HEK293 (cell line): ENCODE data around the gene GUCA1A.
"Not testable (repeated sequence)": the region's sequence is repeated elsewhere in the genome, so short reads cannot be mapped to it uniquely, and the experiment has no call there.

ENCODE experiments used
- CTCF ChIP-seq: fragments of 450-650 bp; formaldehyde crosslinking; IDR thresholded peaks from 2 replicates; pipeline ENCODE4 v1.5.1; 2016; ENCODE audit warnings: missing biosample characterization, missing genetic modification characterization
- GLIS1 ChIP-seq: fragments of 450-650 bp; formaldehyde crosslinking; IDR thresholded peaks from 2 replicates; pipeline ENCODE4 v1.5.1; 2016; ENCODE audit warnings: missing biosample characterization, missing genetic modification characterization
- KLF16 ChIP-seq: fragments of 450-650 bp; formaldehyde crosslinking; IDR thresholded peaks from 2 replicates; pipeline ENCODE4 v1.5.1; 2017; ENCODE audit warnings: missing biosample characterization, missing genetic modification characterization
- PRDM10 ChIP-seq: fragments of 450-650 bp; formaldehyde crosslinking; IDR thresholded peaks from 2 replicates; pipeline ENCODE4 v1.5.1; 2016; ENCODE audit warnings: missing biosample characterization, missing genetic modification characterization
- SP7 ChIP-seq: fragments of 450-650 bp; formaldehyde crosslinking; IDR thresholded peaks from 2 replicates; pipeline ENCODE4 v1.5.1; 2016; ENCODE audit warnings: missing biosample characterization, missing genetic modification characterization
- YY1 ChIP-seq: fragments of 450-650 bp; formaldehyde crosslinking; IDR thresholded peaks from 2 replicates; pipeline ENCODE4 v1.5.1; 2018; ENCODE audit warnings: missing biosample characterization, missing genetic modification characterization
- ZBTB26 ChIP-seq: fragments of 450-650 bp; formaldehyde crosslinking; optimal IDR thresholded peaks from 2 replicates; pipeline ENCODE3; 2016; ENCODE audit warnings: missing biosample characterization, mild to moderate bottlenecking, missing genetic modification characterization
- ZNF10 ChIP-seq: fragments of 450-650 bp; formaldehyde crosslinking; IDR thresholded peaks from 2 replicates; pipeline ENCODE4 v1.5.1; 2017; ENCODE audit warnings: missing biosample characterization, missing genetic modification characterization
- ZNF239 ChIP-seq: fragments of 450-650 bp; formaldehyde crosslinking; IDR thresholded peaks from 2 replicates; pipeline ENCODE4 v1.5.1; 2016; ENCODE audit warnings: missing biosample characterization, missing genetic modification characterization
- ZNF580 ChIP-seq: fragments of 450-650 bp; formaldehyde crosslinking; IDR thresholded peaks from 2 replicates; pipeline ENCODE4 v1.5.1; 2016; ENCODE audit warnings: missing biosample characterization, missing genetic modification characterization
- ZNF621 ChIP-seq: fragments of 450-650 bp; formaldehyde crosslinking; IDR thresholded peaks from 2 replicates; pipeline ENCODE4 v1.5.1; 2017; ENCODE audit warnings: missing biosample characterization, missing genetic modification characterization
- ZNF768 ChIP-seq: fragments of 450-650 bp; formaldehyde crosslinking; IDR thresholded peaks from 2 replicates; pipeline ENCODE4 v1.5.1; 2018; ENCODE audit warnings: missing biosample characterization, mild to moderate bottlenecking, missing genetic modification characterization

DNA sequence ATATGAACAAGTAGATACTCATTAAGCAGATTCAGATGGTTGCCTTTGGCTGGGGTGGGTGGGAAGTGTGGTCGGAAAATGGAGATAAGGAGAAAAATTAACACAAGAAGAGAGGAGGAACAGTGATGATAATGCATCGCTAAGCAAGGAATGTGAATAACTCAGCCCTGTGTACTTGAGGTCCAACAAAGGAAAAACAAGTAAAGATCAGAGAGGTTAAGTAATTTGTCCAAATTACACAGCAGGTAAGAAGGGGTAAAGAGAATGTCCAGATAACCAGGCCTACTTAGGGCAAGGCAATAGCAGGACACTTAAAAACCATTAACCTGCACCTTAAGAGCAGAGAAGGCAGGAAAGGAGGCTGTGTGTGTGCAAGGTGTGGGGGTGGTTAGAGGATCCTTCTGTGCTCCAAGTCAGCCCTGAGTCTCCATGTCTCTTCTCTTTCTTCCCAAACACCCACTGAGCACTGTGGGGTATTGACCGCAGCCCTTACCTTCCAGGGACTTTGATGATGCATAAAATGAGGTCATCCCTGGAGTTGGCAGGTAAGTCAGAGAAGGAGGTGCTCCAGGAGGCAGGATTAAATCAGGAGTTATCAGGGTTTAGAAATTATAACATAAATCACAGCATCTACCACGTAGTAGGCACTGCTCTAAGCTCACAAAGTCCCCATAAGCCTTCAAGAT lies 20.5 kb upstream of the GUCA1A start:
- TF ChIP-seq ZNF10 (tag by site-specific recombination); CTCF (tag by site-specific recombination); YY1 (tag by site-specific recombination); SP7 (tag by site-specific recombination); ZBTB26 (tag by site-specific recombination); ZNF580 (tag by site-specific recombination); PRDM10 (tag by site-specific recombination); GLIS1 (tag by site-specific recombination); KLF16 (tag by site-specific recombination); ZNF239; ZNF621 (tag by site-specific recombination): not testable (repeated sequence)
- peak; percentile 87; the same call in 1 of the 2 replicates for TF ChIP-seq ZNF768 (tag by site-specific recombination)
